OCI-LY1 (cell line): Measurements from ENCODE around the gene CAPN10.

Experiments
- H2AFZ ChIP-seq: fragments of 200-600 bp; sonication (generic), shearing (Covaris generic); 2 replicates; pipeline ENCODE4 v1.6.0; 2014; ENCODE audit warnings: antibody characterized with exemption, mild to moderate bottlenecking, low read length
- H3F3A ChIP-seq: fragments of 200-600 bp; sonication (generic), shearing (Covaris generic); 2 replicates; pipeline ENCODE4 v1.6.0; 2014; ENCODE audit warnings: mild to moderate bottlenecking, antibody characterized with exemption, low read length, moderate library complexity; ENCODE audit not compliant: insufficient read depth
- H3K27ac ChIP-seq: fragments of 200-600 bp; sonication (generic); 2 replicates; pipeline ENCODE4 v1.5.1; 2014; ENCODE audit warnings: low read length, mixed run types, mild to moderate bottlenecking, low read depth; ENCODE audit not compliant: poor library complexity, severe bottlenecking
- H3K27me3 ChIP-seq: fragments of 200-600 bp; sonication (generic); 2 replicates; pipeline ENCODE4 v1.6.0; 2014; ENCODE audit warnings: antibody characterized with exemption, mild to moderate bottlenecking, low read length, moderate library complexity; ENCODE audit not compliant: insufficient read depth
- H3K36me3 ChIP-seq: fragments of 200-600 bp; sonication (generic); 2 replicates; pipeline ENCODE4 v1.6.1; 2014; ENCODE audit warnings: mild to moderate bottlenecking, antibody characterized with exemption, low read length, moderate library complexity, mixed read lengths; ENCODE audit not compliant: insufficient read depth
- H3K4me1 ChIP-seq: fragments of 200-600 bp; sonication (generic); 2 replicates; pipeline ENCODE4 v1.5.1; 2014; ENCODE audit warnings: mild to moderate bottlenecking, low read length, moderate library complexity; ENCODE audit not compliant: insufficient read depth, severe bottlenecking
- H3K4me2 ChIP-seq: fragments of 200-600 bp; sonication (generic), shearing (Covaris generic); 2 replicates; pipeline ENCODE4 v1.6.1; 2014; ENCODE audit warnings: low read length
- H3K4me3 ChIP-seq: fragments of 200-600 bp; sonication (generic); 2 replicates; pipeline ENCODE4 v1.5.1; 2014; ENCODE audit warnings: low read length, low read depth, mild to moderate bottlenecking, mixed read lengths; ENCODE audit not compliant: poor library complexity, severe bottlenecking
- H3K79me2 ChIP-seq: fragments of 200-600 bp; shearing (Covaris generic); 2 replicates; pipeline ENCODE4 v1.6.1; 2016; ENCODE audit warnings: mixed run types, low read length, mixed read lengths; ENCODE audit not compliant: insufficient read depth
- H3K9ac ChIP-seq: fragments of 200-600 bp; sonication (generic), shearing (Covaris generic); 2 replicates; pipeline ENCODE4 v1.6.1; 2014; ENCODE audit warnings: mild to moderate bottlenecking, low read length, mixed read lengths
- H3K9me2 ChIP-seq: fragments of 200-600 bp; sonication (generic), shearing (Covaris generic); 2 replicates; pipeline ENCODE4 v1.6.1; 2014; ENCODE audit warnings: low read depth, mild to moderate bottlenecking, low read length, mixed read lengths
- H3K9me3 ChIP-seq: fragments of 200-600 bp; shearing (Covaris generic); 2 replicates; pipeline ENCODE4 v1.6.1; 2014; ENCODE audit warnings: low read length, mixed read lengths
- H4K20me1 ChIP-seq: fragments of 200-600 bp; sonication (generic), shearing (Covaris generic); 2 replicates; pipeline ENCODE4 v1.6.0; 2016; ENCODE audit warnings: mild to moderate bottlenecking, low read length; ENCODE audit not compliant: insufficient read depth
- EZH2 ChIP-seq: fragments of 200-600 bp; sonication (generic), shearing (Covaris generic); IDR thresholded peaks from 2 replicates; pipeline ENCODE4 v1.8.0; 2017; ENCODE audit warnings: borderline replicate concordance, mixed run types, mild to moderate bottlenecking, antibody characterized with exemption, low read length, moderate library complexity, mixed read lengths
- TF ChIP-seq, protein P1 (sequence below): fragments of 200-600 bp; sonication (generic), shearing (Covaris generic); IDR thresholded peaks from 2 replicates; pipeline ENCODE4 v1.5.1; 2017; ENCODE audit warnings: mild to moderate bottlenecking, antibody characterized with exemption, low read length, moderate library complexity, mixed read lengths

CAPN10 gene

DNA sequence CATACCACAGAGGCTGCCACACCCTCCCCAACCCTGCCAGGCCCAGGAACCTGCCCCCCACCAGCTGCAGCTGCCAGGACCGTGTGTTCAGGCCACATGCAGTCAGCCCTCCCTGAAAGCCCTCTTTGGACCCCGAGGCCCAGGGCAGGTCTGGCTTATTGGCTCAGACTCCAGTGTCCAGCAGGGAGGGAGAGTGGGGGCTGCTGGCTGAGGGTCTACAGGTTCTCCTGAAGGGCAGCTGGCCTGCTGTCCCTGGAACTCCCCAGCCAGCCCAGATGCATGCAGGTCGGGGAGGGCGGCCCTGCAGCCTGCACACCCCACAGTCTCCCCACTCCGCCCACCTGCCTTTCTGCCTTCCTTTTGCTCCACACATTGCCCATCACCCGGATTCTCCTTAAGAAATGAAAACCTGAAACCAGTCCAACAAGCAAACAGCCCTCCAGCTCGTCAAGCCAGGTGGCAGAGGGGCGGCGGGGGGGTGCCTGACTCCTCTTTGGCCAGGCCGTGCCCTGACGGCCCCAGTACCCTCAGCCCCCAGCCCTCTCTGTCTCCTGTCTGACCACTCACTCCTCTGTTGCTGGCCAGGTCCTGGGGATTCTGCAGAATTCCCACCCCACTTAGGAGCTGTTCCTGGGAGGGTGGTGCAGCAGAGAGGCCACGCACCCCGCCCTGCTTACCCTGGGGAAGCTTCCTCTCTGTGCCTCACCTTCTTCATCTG is 56.7 kb downstream of the CAPN10 start:
- Histone ChIP-seq H3K27me3 (no peaks in the 10 kb centered on the region), H3K79me2 (no peaks in the 10 kb centered on the region), H4K20me1 (no peaks in the 10 kb centered on the region), H3K4me3 (no peak overlapping the region), H3K9ac (no peak overlapping the region), H3K27ac (no peak overlapping the region), H3K36me3 (no peaks in the 10 kb centered on the region), H2AFZ (no peak overlapping the region), H3K9me2 (no peaks in the 10 kb centered on the region), H3K4me1 (no peaks in the 10 kb centered on the region), H3K4me2 (no peak overlapping the region), H3K9me3 (no peaks in the 10 kb centered on the region), H3F3A (no peaks in the 10 kb centered on the region)
- TF ChIP-seq, protein P1, sequence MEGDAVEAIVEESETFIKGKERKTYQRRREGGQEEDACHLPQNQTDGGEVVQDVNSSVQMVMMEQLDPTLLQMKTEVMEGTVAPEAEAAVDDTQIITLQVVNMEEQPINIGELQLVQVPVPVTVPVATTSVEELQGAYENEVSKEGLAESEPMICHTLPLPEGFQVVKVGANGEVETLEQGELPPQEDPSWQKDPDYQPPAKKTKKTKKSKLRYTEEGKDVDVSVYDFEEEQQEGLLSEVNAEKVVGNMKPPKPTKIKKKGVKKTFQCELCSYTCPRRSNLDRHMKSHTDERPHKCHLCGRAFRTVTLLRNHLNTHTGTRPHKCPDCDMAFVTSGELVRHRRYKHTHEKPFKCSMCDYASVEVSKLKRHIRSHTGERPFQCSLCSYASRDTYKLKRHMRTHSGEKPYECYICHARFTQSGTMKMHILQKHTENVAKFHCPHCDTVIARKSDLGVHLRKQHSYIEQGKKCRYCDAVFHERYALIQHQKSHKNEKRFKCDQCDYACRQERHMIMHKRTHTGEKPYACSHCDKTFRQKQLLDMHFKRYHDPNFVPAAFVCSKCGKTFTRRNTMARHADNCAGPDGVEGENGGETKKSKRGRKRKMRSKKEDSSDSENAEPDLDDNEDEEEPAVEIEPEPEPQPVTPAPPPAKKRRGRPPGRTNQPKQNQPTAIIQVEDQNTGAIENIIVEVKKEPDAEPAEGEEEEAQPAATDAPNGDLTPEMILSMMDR: no peak
- TF ChIP-seq EZH2: no peak

DNA sequence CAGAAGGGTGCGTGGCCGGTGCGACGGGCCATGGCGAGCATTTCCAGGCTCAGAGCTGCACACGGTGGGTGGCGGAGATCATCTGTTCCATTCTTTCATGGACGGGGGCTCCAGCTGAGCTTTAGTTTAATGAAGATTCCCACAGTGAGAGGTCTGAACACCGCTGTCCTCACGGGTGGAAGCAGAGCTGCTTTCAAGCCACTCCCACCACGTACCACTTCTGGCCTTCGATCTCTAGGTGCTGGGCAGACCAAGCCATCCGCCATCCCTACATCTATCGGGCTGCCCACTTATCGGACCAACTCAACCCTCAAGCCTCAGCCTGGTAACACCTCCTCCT is 57.2 kb downstream of the CAPN10 start:
- no peaks in the 10 kb centered on the region for H3K27me3 ChIP-seq
- H3K36me3 ChIP-seq: no peaks in the 10 kb centered on the region
- H4K20me1 ChIP-seq: no peaks in the 10 kb centered on the region
- no peak for TF ChIP-seq EZH2
- H3K4me1 ChIP-seq: no peaks in the 10 kb centered on the region
- H3K9me3 ChIP-seq: no peaks in the 10 kb centered on the region
- no peak overlapping the region for H3K4me3 ChIP-seq
- H2AFZ ChIP-seq: no peak overlapping the region
- no peak overlapping the region for H3K4me2 ChIP-seq
- H3K9ac ChIP-seq: no peak overlapping the region
- no peaks in the 10 kb centered on the region for H3K79me2 ChIP-seq
- no peaks in the 10 kb centered on the region for H3K9me2 ChIP-seq
- no peak overlapping the region for H3K27ac ChIP-seq
- H3F3A ChIP-seq: no peaks in the 10 kb centered on the region

DNA sequence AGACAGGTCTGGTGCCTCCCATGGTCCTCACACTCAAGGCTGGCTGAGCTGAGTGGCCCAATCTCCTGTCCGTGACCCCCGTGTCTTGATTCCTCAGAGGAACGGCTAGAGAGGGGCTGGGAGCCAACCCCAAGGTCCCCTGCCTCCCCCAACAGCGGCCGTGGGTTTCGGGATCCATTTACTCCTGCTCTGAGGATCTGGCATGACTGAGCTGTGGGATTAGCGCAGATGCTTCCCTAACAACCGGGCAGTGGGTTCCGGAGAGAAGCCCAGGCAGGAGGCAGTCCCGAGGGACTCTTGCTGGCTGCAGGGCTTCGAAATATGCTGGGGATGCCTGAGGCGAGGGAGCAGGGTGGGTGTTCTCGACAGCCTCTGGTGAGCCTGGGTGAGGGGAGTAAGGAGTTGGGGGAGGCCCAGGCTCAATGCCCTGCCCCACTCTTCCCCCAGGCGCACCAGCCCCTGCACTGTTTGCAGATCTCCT is 57.7 kb downstream of the CAPN10 start:
- H3K79me2 ChIP-seq: no peaks in the 10 kb centered on the region
- TF ChIP-seq, protein P1: no peak
- no peak for TF ChIP-seq EZH2
- H4K20me1 ChIP-seq: no peaks in the 10 kb centered on the region

DNA sequence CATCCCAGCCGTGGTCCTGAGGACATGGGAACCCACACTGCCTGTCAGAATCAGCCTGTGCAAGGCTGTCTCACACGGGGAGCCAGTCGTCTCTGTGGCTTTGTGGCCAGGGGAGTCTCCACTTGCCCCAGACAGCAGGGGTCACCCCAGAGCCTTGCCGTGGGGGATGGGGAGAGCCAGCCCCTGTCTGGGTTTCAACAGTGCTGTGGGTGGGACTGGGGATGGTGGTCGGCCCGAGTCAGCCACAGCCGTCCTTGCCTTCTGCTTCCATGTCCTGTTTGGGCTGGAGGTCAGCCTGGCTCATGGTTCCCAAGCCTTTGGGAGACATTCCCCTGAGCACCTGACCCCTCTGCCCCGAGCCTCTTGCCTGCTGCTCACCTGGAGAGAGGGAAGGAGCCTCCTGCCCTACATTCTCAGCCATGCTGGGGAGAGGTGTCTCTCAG is 58.3 kb downstream of the CAPN10 start:
- H3K27ac ChIP-seq: no peak overlapping the region
- H3K9me3 ChIP-seq: no peaks in the 10 kb centered on the region
- no peaks in the 10 kb centered on the region for H3K36me3 ChIP-seq
- no peaks in the 10 kb centered on the region for H3K79me2 ChIP-seq
- no peak overlapping the region for H3K4me3 ChIP-seq
- TF ChIP-seq, protein P1: no peak
- TF ChIP-seq EZH2: no peak
- no peak overlapping the region for H3K9ac ChIP-seq
- H3K27me3 ChIP-seq: no peaks in the 10 kb centered on the region
- no peaks in the 10 kb centered on the region for H4K20me1 ChIP-seq
- no peak overlapping the region for H3K4me2 ChIP-seq
- H2AFZ ChIP-seq: no peak overlapping the region
- no peaks in the 10 kb centered on the region for H3K9me2 ChIP-seq
- no peaks in the 10 kb centered on the region for H3K4me1 ChIP-seq
- no peaks in the 10 kb centered on the region for H3F3A ChIP-seq

More for the DNA sequence above, 57.7 kb downstream of the CAPN10 start:
- Histone ChIP-seq H3K27me3 (no peaks in the 10 kb centered on the region), H3K9me3 (no peaks in the 10 kb centered on the region), H3K4me2 (no peak overlapping the region), H2AFZ (no peak overlapping the region), H3K9me2 (no peaks in the 10 kb centered on the region), H3K9ac (no peak overlapping the region), H3F3A (no peaks in the 10 kb centered on the region), H3K36me3 (no peaks in the 10 kb centered on the region), H3K4me1 (no peaks in the 10 kb centered on the region), H3K4me3 (no peak overlapping the region), H3K27ac (no peak overlapping the region)
